Neural cell (in vitro differentiated cells): ENCODE data around the gene JHY. TPM values are rescaled to one million over a fixed set of nuclear protein-coding genes. Genes with fewer than 3 reads are reported as not detected.

Source experiments
- H2AFZ ChIP-seq: fragments of 200-600, 300-800 bp; sonication (generic), shearing (Covaris generic); 2 replicates; pipeline ENCODE4 v1.6.0; 2014; ENCODE audit warnings: low read depth, mild to moderate bottlenecking, antibody characterized with exemption, low read length, moderate library complexity
- H3F3A ChIP-seq: fragments of 200-600 bp; shearing (Covaris generic); 2 replicates; pipeline ENCODE4 v1.6.1; 2016; ENCODE audit warnings: mild to moderate bottlenecking, moderate library complexity, mixed read lengths, antibody characterized with exemption, low read length; ENCODE audit not compliant: insufficient read depth, poor library complexity, severe bottlenecking
- H3K27ac ChIP-seq: fragments of 200-600, 300-800 bp; sonication (generic), shearing (Covaris generic); 2 replicates; pipeline ENCODE4 v1.5.1; 2014; ENCODE audit warnings: mild to moderate bottlenecking, low read length, moderate library complexity
- H3K27me3 ChIP-seq: fragments of 300-800, 200-600 bp; sonication (generic), shearing (Covaris generic); 2 replicates; pipeline ENCODE4 v1.6.0; 2014; ENCODE audit warnings: mild to moderate bottlenecking, low read depth, low read length, moderate library complexity; ENCODE audit not compliant: insufficient read depth
- H3K36me3 ChIP-seq: fragments of 300-800, 200-600 bp; sonication (generic), shearing (Covaris generic); 2 replicates; pipeline ENCODE4 v1.5.1; 2014; ENCODE audit warnings: mild to moderate bottlenecking, antibody characterized with exemption, low read length, moderate library complexity; ENCODE audit not compliant: insufficient read depth
- H3K4me2 ChIP-seq: fragments of 300-800, 200-600 bp; sonication (generic), shearing (Covaris generic); 2 replicates; pipeline ENCODE4 v1.6.0; 2014; ENCODE audit warnings: mild to moderate bottlenecking, low read length
- H3K4me3 ChIP-seq: fragments of 300-800, 200-600 bp; sonication (generic), shearing (Covaris generic); 2 replicates; pipeline ENCODE4 v1.5.1; 2014; ENCODE audit warnings: mild to moderate bottlenecking, low read length, moderate library complexity
- H3K79me2 ChIP-seq: fragments of 200-600 bp; shearing (Covaris generic); replicated peaks from 2 replicates; pipeline ENCODE4 v1.6.0; 2014; ENCODE audit warnings: mild to moderate bottlenecking, low read length, moderate library complexity; ENCODE audit not compliant: insufficient read depth
- H3K9ac ChIP-seq: fragments of 300-800, 200-600 bp; sonication (generic), shearing (Covaris generic); 2 replicates; pipeline ENCODE4 v1.6.1; 2016; ENCODE audit warnings: mild to moderate bottlenecking, low read length, mixed read lengths
- H3K9me2 ChIP-seq: fragments of 200-600 bp; shearing (Covaris generic); 2 replicates; pipeline ENCODE4 v1.6.1; 2016; ENCODE audit warnings: mild to moderate bottlenecking, low read length, mixed read lengths; ENCODE audit not compliant: insufficient read depth
- H3K9me3 ChIP-seq: fragments of 200-600, 300-800 bp; sonication (generic), shearing (Covaris generic); 2 replicates; pipeline ENCODE4 v1.6.1; 2016; ENCODE audit warnings: mild to moderate bottlenecking, mixed run types, low read length, moderate library complexity, mixed read lengths
- H4K20me1 ChIP-seq: fragments of 200-600 bp; shearing (Covaris generic); 2 replicates; pipeline ENCODE4 v1.6.1; 2016; ENCODE audit warnings: mild to moderate bottlenecking, mixed run types; ENCODE audit not compliant: insufficient read depth
- CTCF ChIP-seq: fragments of 450-650 bp; IDR thresholded peaks from 2 replicates; pipeline ENCODE4 v1.5.1; 2014; ENCODE audit warnings: antibody characterized with exemption, mild to moderate bottlenecking, moderate library complexity; ENCODE audit not compliant: poor library complexity, severe bottlenecking
- EP300 ChIP-seq: fragments of 450-650 bp; conservative IDR thresholded peaks from 2 replicates; pipeline ENCODE4 v1.6.1; 2014; ENCODE audit warnings: antibody characterized with exemption, mild to moderate bottlenecking, moderate library complexity; ENCODE audit not compliant: poor library complexity, severe bottlenecking
- EZH2 ChIP-seq: fragments of 200-600, 300-800 bp; shearing (Covaris generic), sonication (generic); IDR thresholded peaks from 2 replicates; pipeline ENCODE4 v1.6.1; 2014; ENCODE audit warnings: antibody characterized with exemption, low read length, borderline replicate concordance, mild to moderate bottlenecking; ENCODE audit not compliant: insufficient read depth, poor library complexity, severe bottlenecking
- MXI1 ChIP-seq: fragments of 450-650 bp; conservative IDR thresholded peaks from 2 replicates; pipeline ENCODE4 v1.6.1; 2014; ENCODE audit warnings: antibody characterized with exemption, mild to moderate bottlenecking; ENCODE audit not compliant: poor library complexity, severe bottlenecking
- POLR2AphosphoS5 ChIP-seq: IDR thresholded peaks from 2 replicates; pipeline ENCODE4 v1.6.1; 2012
- RAD21 ChIP-seq: fragments of 450-650 bp; conservative IDR thresholded peaks from 2 replicates; pipeline ENCODE4 v1.6.1; 2014; ENCODE audit warnings: antibody characterized with exemption, mild to moderate bottlenecking, moderate library complexity
- REST ChIP-seq: IDR thresholded peaks from 2 replicates; pipeline ENCODE4 v1.6.1; 2012; ENCODE audit warnings: borderline replicate concordance
- SMC3 ChIP-seq: fragments of 450-650 bp; conservative IDR thresholded peaks from 2 replicates; pipeline ENCODE4 v1.6.1; 2014; ENCODE audit warnings: antibody characterized with exemption, mild to moderate bottlenecking, moderate library complexity; ENCODE audit not compliant: poor library complexity
- TAF1 ChIP-seq: IDR thresholded peaks from 2 replicates; pipeline ENCODE4 v1.6.1; 2012; ENCODE audit warnings: low read depth
- polyA plus RNA-seq: library from polyadenylated mRNA; depleted of rRNA; stranded (reverse); fragments of >200 nt; gene quantifications from 2 replicates; pipeline ENCODE4 v1.2.3, GENCODE V29; 2014

JHY gene
- polyA plus RNA-seq, 1 donor from 2014 or later: 0.37 TPM

GRCh38 chr11:122937983-122938382 is 55.4 kb downstream of the JHY start:
- H2AFZ ChIP-seq: no peak overlapping the region
- no peak overlapping the region for H3K4me3 ChIP-seq
- no peaks in the 10 kb centered on the region for H3K9me3 ChIP-seq
- H3K9me2 ChIP-seq: no peaks in the 10 kb centered on the region
- H3K27ac ChIP-seq: no peak overlapping the region
- no peak overlapping the region for H3K9ac ChIP-seq
- H3F3A ChIP-seq: no peaks in the 10 kb centered on the region
- H4K20me1 ChIP-seq: no peaks in the 10 kb centered on the region
- H3K36me3 ChIP-seq: no peaks in the 10 kb centered on the region
- H3K4me2 ChIP-seq: no peak overlapping the region
- H3K27me3 ChIP-seq: no peaks in the 10 kb centered on the region
- no peaks in the 10 kb centered on the region for H3K79me2 ChIP-seq
- no peak for TF ChIP-seq RAD21
- no peak for TF ChIP-seq EZH2
- no peak for TF ChIP-seq POLR2AphosphoS5
- TF ChIP-seq CTCF: no peak
- TF ChIP-seq REST: no peak
- no peak for TF ChIP-seq TAF1
- no peak for TF ChIP-seq MXI1
- TF ChIP-seq EP300: no peak
- TF ChIP-seq SMC3: no peak

- no peak overlapping the region for H2AFZ ChIP-seq
- H3F3A ChIP-seq: no peaks in the 10 kb centered on the region
- no peaks in the 10 kb centered on the region for H3K79me2 ChIP-seq
- H3K4me2 ChIP-seq: no peak overlapping the region
- H3K9me3 ChIP-seq: no peaks in the 10 kb centered on the region
- H3K4me3 ChIP-seq: no peak overlapping the region
- H3K27me3 ChIP-seq: no peaks in the 10 kb centered on the region
- H3K9me2 ChIP-seq: no peaks in the 10 kb centered on the region
- no peak overlapping the region for H3K9ac ChIP-seq
- H4K20me1 ChIP-seq: no peaks in the 10 kb centered on the region
- TF ChIP-seq POLR2AphosphoS5: no peak
- no peak for TF ChIP-seq EP300
- no peak for TF ChIP-seq MXI1
- no peak for TF ChIP-seq CTCF
- TF ChIP-seq REST: no peak
- no peak for TF ChIP-seq RAD21
- TF ChIP-seq SMC3: no peak
- no peak for TF ChIP-seq EZH2
- TF ChIP-seq TAF1: no peak
- H3K27ac ChIP-seq: no peak overlapping the region
- no peaks in the 10 kb centered on the region for H3K36me3 ChIP-seq
These were observed 56.0 kb downstream of the JHY start for GRCh38 chr11:122938557-122938956.
